HG03039 (cell line): ENCODE results near the gene ZCCHC2.

Source experiments
- ATAC-seq: cut with Tn5 transposase; IDR thresholded peaks from one replicate; pipeline ENCODE4 v1.9.1; 2021; ENCODE audit warnings: mild to moderate bottlenecking, moderate library complexity; ENCODE audit not compliant: unreplicated experiment

The ZCCHC2 gene

DNA sequence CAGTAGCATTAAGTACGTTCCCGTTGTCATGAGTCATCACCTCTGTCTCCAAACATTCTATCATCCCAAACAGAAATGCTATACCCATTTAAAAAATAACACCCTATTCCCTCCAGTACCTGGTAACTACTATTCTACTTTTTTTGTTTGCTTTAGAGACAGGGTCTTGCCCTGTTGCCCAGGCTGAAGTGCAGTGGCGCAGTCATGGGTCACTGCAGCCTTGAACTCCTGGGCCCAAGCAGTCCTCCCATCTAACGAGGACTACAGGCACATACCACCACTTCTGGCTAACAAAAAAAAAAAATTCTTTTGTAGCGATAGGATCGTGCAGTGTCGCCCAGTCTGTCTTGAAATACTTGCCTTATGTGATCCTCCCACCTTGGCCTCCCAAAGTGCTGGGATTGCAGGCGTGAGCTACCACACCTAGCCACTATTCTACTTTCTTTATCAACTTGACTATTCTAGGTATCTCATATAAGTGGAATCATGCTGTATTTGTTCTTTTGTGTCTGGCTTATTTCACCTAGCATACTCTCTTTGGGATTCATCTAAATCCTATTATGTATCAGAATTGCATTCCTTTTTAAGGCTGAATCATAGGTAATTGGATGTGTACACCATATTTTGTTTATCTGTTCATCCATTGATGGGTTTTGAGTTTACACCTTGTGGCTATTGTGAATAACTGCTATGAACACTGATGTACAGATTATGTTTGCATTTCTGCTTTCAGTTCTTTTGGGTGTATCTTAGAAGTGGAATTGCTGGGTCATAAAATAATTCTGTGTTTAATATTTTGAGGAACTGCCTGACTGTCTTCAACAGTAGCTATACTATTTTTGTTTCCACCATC is 14.4 kb downstream of the ZCCHC2 start:
- no peak for ATAC-seq

DNA sequence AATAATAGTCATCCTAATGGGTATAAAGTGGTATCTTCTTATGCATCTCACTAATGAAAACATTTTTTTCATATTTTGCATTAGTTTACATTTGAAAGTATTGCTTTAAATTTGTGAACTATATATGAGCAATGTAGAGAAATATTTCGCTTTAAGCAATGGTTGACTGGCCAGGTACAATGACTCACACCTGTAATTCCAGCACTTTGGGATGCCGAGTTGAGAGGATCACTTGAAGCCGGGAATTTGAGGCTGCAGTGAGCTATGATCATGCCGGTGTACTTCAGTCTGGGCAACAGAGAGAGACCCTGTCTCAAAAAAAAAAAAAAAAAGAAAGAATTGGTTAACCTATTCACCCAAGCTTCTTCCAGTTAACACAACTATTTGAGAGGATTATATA is 15.1 kb downstream of the ZCCHC2 start:
- ATAC-seq = no peak

DNA sequence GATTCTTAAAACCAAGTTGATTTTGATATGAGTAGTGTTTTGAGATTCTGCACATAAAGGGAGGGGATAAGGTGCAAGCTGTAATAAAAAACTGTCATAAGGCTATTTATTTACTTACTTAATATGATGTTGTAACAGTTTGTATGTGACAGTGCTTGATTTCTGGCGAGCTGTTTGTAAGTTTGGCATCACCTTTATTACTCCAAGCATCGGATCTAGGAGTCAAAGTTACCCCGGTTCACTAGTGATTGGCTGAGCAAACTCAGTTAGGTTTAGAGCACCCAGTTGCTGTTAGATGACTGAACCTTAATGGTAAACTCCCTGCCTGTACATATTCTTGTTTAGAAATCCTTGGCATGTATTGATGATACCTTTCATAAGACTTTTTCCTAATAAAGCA is 16.1 kb downstream of the ZCCHC2 start:
- no peak for ATAC-seq

GRCh38 chr18:62539284-62540165 is 16.7 kb downstream of the ZCCHC2 start:
- no peak for ATAC-seq

- ATAC-seq = no peak
These were observed 20.2 kb downstream of the ZCCHC2 start for GRCh38 chr18:62543021-62543420.

- ATAC-seq = no peak
These were observed 22.3 kb downstream of the ZCCHC2 start for GRCh38 chr18:62545098-62545497.

DNA sequence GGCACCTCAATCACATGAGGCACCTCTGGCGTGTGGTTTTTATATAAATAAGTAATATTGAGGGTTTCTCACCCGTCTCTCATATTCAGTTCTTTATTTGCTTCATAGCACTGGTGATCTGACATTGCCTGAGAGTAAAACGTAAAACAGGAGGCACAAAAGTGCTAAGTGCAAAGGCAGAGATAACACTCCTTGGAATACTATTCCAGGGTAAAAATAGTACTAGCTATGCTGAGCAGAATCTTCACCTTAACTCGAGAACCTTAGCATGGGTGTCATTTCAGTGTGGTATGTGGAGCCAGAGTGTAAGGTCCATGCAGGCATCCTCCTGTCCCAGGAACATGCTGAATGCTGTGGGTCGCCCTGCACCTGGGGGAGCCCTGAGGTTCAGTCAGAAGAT is 26.9 kb downstream of the ZCCHC2 start:
- ATAC-seq = no peak

- no peak for ATAC-seq
These were observed 27.9 kb downstream of the ZCCHC2 start for GRCh38 chr18:62550746-62551145.

GRCh38 chr18:62551972-62552513 is 29.2 kb downstream of the ZCCHC2 start:
- ATAC-seq = no peak

DNA sequence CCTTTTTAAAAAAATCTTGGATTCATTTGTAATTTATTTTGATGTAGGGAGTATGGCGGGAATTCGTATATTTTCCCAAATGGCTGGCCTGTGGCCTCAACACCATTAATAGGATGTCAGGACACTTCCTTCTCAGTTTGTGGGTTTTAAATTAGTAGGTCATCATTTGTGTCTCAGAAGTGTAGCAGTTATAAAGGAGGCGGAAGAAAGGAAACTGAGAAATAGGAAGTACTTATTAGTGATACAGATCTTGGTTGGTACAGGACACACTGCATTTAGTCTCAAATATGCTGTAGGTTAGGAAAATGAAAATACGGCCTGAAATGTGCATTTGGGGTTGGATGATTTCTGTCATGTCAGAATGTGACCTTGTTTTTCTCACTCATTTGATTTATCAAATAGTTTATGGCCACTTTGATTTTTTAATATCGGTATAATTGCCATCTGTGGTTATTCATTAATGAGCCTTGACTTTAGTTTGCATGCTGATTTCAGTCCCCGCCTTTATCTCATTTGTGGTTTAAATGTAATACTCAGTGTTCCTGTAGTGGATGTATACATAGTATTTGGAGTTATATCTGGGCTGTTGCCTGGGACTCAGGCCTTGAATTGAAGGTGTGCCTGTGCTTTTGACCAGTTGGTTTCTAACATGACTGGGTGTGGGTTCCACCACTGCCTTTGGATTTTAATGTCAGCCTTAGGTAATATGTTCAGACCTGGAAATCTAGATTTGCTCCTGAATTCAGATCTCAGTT is 31.4 kb downstream of the ZCCHC2 start:
- no peak for ATAC-seq

DNA sequence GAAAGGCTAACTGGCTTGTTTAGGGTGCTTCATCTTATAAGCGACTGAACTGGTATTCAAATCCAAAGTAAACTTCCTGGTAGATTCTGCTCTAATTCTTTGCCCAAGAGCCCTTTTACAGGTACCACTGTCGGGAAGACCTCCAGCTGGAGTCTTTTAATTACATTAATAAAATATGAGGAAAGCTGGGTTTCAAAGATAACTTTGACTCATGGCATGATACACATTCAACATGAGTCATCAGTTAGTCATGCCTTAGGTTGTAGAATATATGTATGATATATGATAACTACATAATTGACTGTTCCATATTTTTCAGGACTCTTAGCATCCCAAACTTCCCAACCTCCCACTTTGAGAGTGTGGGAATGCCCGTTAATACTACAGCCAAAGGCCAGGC is 32.3 kb downstream of the ZCCHC2 start:
- no peak for ATAC-seq

DNA sequence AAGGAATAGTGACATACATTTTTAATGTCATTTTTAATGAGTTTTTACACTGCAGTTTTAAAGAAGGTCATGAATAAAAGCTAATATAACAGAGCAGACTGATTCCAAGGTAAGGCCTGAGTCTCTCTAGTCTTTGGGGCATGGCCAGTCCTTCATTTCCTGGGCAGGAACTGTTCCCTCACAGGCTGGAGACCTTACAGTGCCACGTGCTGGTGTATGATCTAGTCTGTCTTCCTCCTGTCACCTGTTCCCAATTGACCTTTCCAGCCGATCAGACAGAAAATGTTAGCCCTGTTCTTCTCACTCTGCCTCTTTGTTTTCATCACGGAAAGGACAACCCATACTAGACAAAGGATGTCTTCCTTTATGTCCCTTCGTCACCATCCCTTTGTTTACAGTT is 33.6 kb downstream of the ZCCHC2 start:
- ATAC-seq = no peak

- peak; percentile 54 for ATAC-seq
These were observed 35.3 kb downstream of the ZCCHC2 start for GRCh38 chr18:62558015-62558663.

GRCh38 chr18:62564044-62564443 is 41.2 kb downstream of the ZCCHC2 start:
- no peak for ATAC-seq

GRCh38 chr18:62566199-62566598 is 43.4 kb downstream of the ZCCHC2 start:
- no peak for ATAC-seq

GRCh38 chr18:62566818-62567217 is 44.0 kb downstream of the ZCCHC2 start:
- no peak for ATAC-seq

GRCh38 chr18:62569081-62569655 is 46.3 kb downstream of the ZCCHC2 start:
- no peak for ATAC-seq

DNA sequence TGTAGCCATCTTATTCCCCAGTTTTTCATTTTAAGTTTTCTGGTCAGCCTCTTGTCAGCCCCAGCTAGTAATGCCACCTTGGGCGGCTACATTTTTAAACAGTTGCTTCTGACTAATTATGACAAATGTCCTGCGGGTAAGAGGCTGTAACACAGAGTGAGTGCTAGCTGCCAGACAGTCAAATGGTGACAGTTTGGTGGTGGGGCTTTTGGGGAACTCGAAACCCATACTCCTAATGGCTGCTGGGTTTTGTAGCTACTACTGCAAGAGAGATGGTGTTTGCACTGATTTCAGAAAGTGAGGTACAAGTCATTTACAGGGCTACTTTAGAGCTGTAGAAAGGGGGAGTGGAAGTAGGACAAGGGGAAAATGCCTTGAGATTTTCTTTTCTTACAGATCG is 48.2 kb downstream of the ZCCHC2 start:
- ATAC-seq = no peak

- no peak for ATAC-seq
These were observed 48.8 kb downstream of the ZCCHC2 start for GRCh38 chr18:62571648-62572047.

GRCh38 chr18:62572456-62572855 is 49.6 kb downstream of the ZCCHC2 start:
- ATAC-seq = no peak
